ENCODE results near the gene CDYL. TPM values are rescaled to one million over a fixed set of nuclear protein-coding genes. Genes with fewer than 3 reads are reported as not detected.

CDYL gene
- total and polyA plus RNA-seq, 2 of the 4 experiments (the other 2 are of a cell fraction): 14.2 to 92.1 TPM

DNA sequence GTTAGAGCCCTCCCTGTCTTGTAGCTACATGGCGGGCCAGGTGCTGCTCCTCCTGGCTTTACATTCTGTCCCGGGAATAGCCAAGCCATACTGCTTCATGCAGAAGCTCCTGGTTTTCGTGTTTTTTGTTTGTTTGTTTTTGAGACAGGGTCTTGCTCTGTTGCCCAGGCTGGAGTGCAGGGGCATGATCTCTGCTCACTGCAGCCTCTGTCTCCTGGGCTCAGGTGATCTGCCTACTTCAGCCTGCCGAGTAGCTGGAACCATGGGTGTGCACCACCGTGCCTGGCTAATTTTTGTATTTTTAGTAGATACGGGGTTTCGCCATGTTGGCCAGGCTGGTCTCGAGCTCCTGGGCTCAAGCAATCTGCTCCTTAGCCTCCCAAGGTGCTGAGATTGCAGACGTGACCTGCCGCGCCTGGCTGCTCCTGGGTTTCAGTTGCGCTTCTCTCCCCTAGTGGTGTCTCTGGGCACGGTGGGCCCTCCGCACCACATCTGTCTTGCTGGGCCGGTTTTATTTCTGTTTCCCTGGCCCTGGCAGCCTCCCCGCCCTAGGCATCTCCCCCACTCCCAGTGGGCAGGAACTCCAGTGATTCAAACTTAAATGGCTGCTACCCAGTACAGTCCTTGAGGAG is 12.9 kb downstream of the CDYL start:
- H2AK5ac ChIP-seq (ENCODE audit: low read depth, low read length): no peak overlapping the region
- peaks cover 18% of the 10 kb centered on the region for H3K9me1 ChIP-seq (ENCODE audit: insufficient read depth, low read length)
- H3K36me3 ChIP-seq (ENCODE audit: control insufficient read depth, insufficient read depth, low read length): peaks cover 1% of the 10 kb centered on the region; the same call in 1 of the 2 replicates
- DNase-seq (no peak), ATAC-seq (ENCODE audit: low read depth) (no peak)
- TF ChIP-seq RFX5 (IDR thresholded peaks at IDR 0.05; ENCODE audit: low read depth, low read length) (no peak), RAD21 (IDR thresholded peaks at IDR 0.05; ENCODE audit: low read length) (no peak), CEBPB (IDR thresholded peaks at IDR 0.05; ENCODE audit: low read depth, low read length) (no peak), RCOR1 (IDR thresholded peaks at IDR 0.05; ENCODE audit: insufficient replicate concordance, low read length) (no peak), MAZ (IDR thresholded peaks at IDR 0.05; ENCODE audit: borderline replicate concordance, low read depth, low read length) (no peak), SMC3 (IDR thresholded peaks at IDR 0.05; ENCODE audit: low read depth, low read length) (no peak), FOS (IDR thresholded peaks at IDR 0.05; ENCODE audit: low read depth, low read length) (no peak), CHD1 (IDR thresholded peaks at IDR 0.05; ENCODE audit: low read depth, low read length) (no peak), MAFK (IDR thresholded peaks at IDR 0.05; ENCODE audit: low read depth, low read length) (no peak), MXI1 (IDR thresholded peaks at IDR 0.05; ENCODE audit: borderline replicate concordance, low read depth, low read length) (no peak), NFE2L2 (IDR thresholded peaks at IDR 0.05; ENCODE audit: low read depth, low read length) (no peak), BHLHE40 (IDR thresholded peaks at IDR 0.05; ENCODE audit: low read depth, low read length) (no peak), POLR2A (IDR thresholded peaks at IDR 0.05; ENCODE audit: low read depth, low read length) (no peak)
- TF ChIP-seq, protein P1, sequence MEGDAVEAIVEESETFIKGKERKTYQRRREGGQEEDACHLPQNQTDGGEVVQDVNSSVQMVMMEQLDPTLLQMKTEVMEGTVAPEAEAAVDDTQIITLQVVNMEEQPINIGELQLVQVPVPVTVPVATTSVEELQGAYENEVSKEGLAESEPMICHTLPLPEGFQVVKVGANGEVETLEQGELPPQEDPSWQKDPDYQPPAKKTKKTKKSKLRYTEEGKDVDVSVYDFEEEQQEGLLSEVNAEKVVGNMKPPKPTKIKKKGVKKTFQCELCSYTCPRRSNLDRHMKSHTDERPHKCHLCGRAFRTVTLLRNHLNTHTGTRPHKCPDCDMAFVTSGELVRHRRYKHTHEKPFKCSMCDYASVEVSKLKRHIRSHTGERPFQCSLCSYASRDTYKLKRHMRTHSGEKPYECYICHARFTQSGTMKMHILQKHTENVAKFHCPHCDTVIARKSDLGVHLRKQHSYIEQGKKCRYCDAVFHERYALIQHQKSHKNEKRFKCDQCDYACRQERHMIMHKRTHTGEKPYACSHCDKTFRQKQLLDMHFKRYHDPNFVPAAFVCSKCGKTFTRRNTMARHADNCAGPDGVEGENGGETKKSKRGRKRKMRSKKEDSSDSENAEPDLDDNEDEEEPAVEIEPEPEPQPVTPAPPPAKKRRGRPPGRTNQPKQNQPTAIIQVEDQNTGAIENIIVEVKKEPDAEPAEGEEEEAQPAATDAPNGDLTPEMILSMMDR (conservative IDR thresholded peaks at IDR 0.05; ENCODE audit: low read depth, low read length): no peak
- TF ChIP-seq, protein P2, sequence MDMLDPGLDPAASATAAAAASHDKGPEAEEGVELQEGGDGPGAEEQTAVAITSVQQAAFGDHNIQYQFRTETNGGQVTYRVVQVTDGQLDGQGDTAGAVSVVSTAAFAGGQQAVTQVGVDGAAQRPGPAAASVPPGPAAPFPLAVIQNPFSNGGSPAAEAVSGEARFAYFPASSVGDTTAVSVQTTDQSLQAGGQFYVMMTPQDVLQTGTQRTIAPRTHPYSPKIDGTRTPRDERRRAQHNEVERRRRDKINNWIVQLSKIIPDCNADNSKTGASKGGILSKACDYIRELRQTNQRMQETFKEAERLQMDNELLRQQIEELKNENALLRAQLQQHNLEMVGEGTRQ (IDR thresholded peaks at IDR 0.05; ENCODE audit: low read depth, low read length): no peak
- TF ChIP-seq, protein P3, sequence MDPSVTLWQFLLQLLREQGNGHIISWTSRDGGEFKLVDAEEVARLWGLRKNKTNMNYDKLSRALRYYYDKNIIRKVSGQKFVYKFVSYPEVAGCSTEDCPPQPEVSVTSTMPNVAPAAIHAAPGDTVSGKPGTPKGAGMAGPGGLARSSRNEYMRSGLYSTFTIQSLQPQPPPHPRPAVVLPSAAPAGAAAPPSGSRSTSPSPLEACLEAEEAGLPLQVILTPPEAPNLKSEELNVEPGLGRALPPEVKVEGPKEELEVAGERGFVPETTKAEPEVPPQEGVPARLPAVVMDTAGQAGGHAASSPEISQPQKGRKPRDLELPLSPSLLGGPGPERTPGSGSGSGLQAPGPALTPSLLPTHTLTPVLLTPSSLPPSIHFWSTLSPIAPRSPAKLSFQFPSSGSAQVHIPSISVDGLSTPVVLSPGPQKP (IDR thresholded peaks at IDR 0.05; ENCODE audit: borderline replicate concordance, low read depth, low read length): no peak
- ChIA-PET POLR2A (ENCODE audit: unreplicated experiment) (no interaction called here), CTCF (interaction anchor here (1.4 kb wide), 1 partner anchor 17 kb away, joined by 4 read pairs; no protein-coding TSS in a partner anchor)
- intact Hi-C loops (cut with micrococcal nuclease): no loop called here
- no peaks in the 10 kb centered on the region for H3K27me3 ChIP-seq (ENCODE audit: control insufficient read depth, insufficient read depth, low read length)
- H3K4me2 ChIP-seq (ENCODE audit: low read depth, low read length): no peak overlapping the region
- H4K5ac ChIP-seq (ENCODE audit: low read depth, low read length): no peak overlapping the region
- no peak overlapping the region for H4K91ac ChIP-seq (ENCODE audit: insufficient read depth, low read depth, low read length)
- no peak overlapping the region for H3K23ac ChIP-seq (ENCODE audit: low read depth, low read length)
- H3K9me3 ChIP-seq (ENCODE audit: control insufficient read depth, insufficient read depth, low read length): no peaks in the 10 kb centered on the region
- peaks cover 84% of the 10 kb centered on the region for H4K20me1 ChIP-seq (ENCODE audit: insufficient read depth, low read length)
- in situ Hi-C loops (cut with MboI; ENCODE audit: low sequenced_read_pairs): no loop called here
- H3K4ac ChIP-seq (ENCODE audit: low read depth, low read length): no peak overlapping the region
- H4K8ac ChIP-seq (ENCODE audit: low read depth in 2 of 2, low read length in 2 of 2): no peak overlapping the region
- H2BK5ac ChIP-seq (ENCODE audit: low read depth, low read length, poor library complexity, severe bottlenecking): no peak overlapping the region
- peaks cover 7% of the 10 kb centered on the region for H3K4me1 ChIP-seq (ENCODE audit: control insufficient read depth, insufficient read depth, low read length)
- no peak overlapping the region for H3K18ac ChIP-seq (ENCODE audit: low read depth, low read length)
- H3K56ac ChIP-seq (ENCODE audit: extremely low read depth, insufficient read depth, low read length): no peak overlapping the region
- dilution Hi-C loops (cut with HindIII; ENCODE audit: low sequenced_read_pairs, unreplicated experiment): no loop called here
- H2BK20ac ChIP-seq (ENCODE audit: low read depth, low read length): no peak overlapping the region
- no peak overlapping the region for H3K14ac ChIP-seq (replicated peaks; ENCODE audit: low read depth, low read length)
- no peak overlapping the region for H2BK15ac ChIP-seq (ENCODE audit: low read depth, low read length)
- no peak overlapping the region for H3K27ac ChIP-seq (ENCODE audit: insufficient read depth, low read length)
- H2AK9ac ChIP-seq (replicated peaks; ENCODE audit: low read depth, low read length, poor library complexity): no peak overlapping the region
- no peak overlapping the region for H3K9ac ChIP-seq (ENCODE audit: low read depth, low read length)
- H3K4me3 ChIP-seq (ENCODE audit: insufficient read depth, low read depth, low read length): no peak overlapping the region
- H2AFZ ChIP-seq (replicated peaks; ENCODE audit: low read length, poor library complexity): no peak overlapping the region
- H3K79me1 ChIP-seq (ENCODE audit: low read depth in 1 of 2, low read length in 2 of 2): peaks cover 52 to 81% of the 10 kb centered on the region in 2 experiments
- WGBS, 2 experiments (ENCODE audit: extremely low coverage in 2 of 2, insufficient read length in 1 of 2): 89% methylated on average over 5 of the region's 16 CpGs; no CpG with 5 or more reads in 1 of the 2 experiments
- BruUV-seq (replicated peaks): no TSS peak
- H2BK120ac ChIP-seq (ENCODE audit: low read depth, low read length): no peak overlapping the region

Data from IMR-90 (cell line).